Fibroblast of the aortic adventitia (primary cell): ENCODE data around the gene MTRF1. TPM values are rescaled to one million over a fixed set of nuclear protein-coding genes. Genes with fewer than 3 reads are reported as not detected.
A peak's percentile ranks its signal among the peaks of the same experiment; 100 is the strongest.

Experiments
- DNase-seq: peaks from one replicate; pipeline ENCODE4 v3.0.0-alpha.2; 2010; ENCODE audit warnings: low read depth
- H3K4me3 ChIP-seq: 2 replicates; pipeline ENCODE4 v1.5.1; 2011; ENCODE audit warnings: low read depth, mild to moderate bottlenecking, control low read depth, low read length, moderate library complexity
- CTCF ChIP-seq: IDR thresholded peaks from 2 replicates; pipeline ENCODE4 v1.5.1; 2011; ENCODE audit warnings: mild to moderate bottlenecking, low read length, control low read depth, inconsistent platforms; ENCODE audit not compliant: insufficient read depth
- total RNA-seq: library from RNA; depleted of rRNA; stranded (reverse); fragments of >200 nt; gene quantifications from 2 replicates; pipeline ENCODE4 v1.2.3, GENCODE V29; 2012; ENCODE audit warnings: low replicate concordance

The MTRF1 gene
- total RNA-seq, 1 donor: 11.8 TPM

DNA sequence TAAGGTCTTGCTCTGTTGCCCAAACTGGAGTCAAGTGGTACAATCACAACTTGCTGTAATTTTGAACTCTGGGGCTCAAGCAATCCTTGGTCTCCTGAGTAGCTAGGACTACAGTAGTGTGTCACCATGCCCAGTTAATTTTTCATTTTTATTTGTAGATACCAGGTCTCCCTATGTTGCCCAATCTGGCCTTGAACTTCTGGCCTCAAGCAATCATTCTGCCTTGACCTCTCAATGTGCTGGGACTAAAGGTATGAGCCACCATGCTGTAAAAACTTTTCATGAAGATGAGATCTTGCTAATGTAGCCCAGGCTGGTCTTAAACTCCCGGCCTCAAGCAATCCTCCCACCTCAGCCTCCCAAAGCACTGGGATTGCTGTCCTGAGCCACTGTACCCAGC is 32.6 kb upstream of the MTRF1 start:
- no peak overlapping the region for H3K4me3 ChIP-seq
- DNase-seq: no peak
- TF ChIP-seq CTCF: no peak

DNA sequence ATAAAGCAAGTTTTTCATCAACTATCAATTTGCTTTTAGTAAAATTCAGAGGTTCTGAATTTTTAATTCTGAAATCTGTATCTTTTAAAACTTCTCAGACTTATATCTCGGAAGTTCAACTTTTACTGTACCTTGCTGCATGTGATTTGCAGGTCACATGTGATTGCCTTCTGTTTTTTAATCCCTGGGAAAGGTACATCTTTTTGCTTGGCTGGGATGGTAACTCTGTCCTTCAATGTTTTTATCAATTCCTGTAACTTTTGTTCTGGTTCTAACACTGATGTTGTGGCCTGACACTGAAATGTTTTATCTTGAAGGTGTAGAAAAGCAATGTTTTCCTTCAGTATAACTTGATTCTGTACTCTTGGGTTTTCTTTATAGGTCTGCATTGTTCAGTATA is 31.5 kb upstream of the MTRF1 start:
- no peak for TF ChIP-seq CTCF
- no peak overlapping the region for H3K4me3 ChIP-seq
- no peak for DNase-seq

DNA sequence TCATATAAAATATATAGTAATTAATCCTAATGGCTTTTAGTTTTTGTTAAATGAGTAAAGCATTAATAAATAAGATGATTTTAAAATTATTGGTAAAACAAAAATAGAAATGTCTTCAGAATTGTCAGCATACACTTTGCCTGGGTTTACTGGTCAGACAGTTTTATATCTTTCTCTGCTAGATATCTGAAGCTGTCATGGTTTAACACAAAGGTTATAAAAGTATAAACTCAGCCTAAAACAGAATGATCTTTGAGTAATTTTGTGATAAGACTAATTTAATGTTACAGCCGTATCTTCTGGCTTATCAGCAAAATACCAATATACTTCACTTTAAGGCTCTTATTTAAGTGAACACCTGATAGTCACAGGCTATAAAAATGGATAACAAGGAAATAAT is 29.9 kb upstream of the MTRF1 start:
- DNase-seq: no peak
- no peak overlapping the region for H3K4me3 ChIP-seq
- no peak for TF ChIP-seq CTCF

DNA sequence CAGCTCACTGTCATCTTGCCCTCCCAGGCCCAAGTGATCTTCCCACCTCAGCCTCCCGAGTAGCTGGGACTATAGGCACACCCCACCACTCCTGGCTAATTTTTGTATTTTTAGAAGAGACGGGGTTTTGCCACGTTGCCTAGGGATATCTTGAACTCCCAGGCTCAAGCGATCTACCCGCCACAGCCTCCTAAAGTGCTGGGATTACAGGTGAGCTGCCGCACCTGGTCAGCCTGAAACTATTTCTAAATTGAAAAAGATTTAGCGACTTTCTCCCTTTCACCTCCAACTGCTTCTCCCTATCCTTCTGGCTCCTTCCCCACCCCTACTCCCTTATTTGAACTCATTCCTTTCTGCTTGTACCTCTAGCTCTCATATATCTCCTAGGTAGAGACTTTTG is 27.9 kb upstream of the MTRF1 start:
- TF ChIP-seq CTCF: no peak
- DNase-seq: no peak
- H3K4me3 ChIP-seq: no peak overlapping the region

- TF ChIP-seq CTCF: no peak
- no peak for DNase-seq
- no peak overlapping the region for H3K4me3 ChIP-seq
Measured at GRCh38 chr13:41289463-41289881, 26.1 kb upstream of the MTRF1 start.

GRCh38 chr13:41286370-41286769 is 23.0 kb upstream of the MTRF1 start:
- H3K4me3 ChIP-seq: no peak overlapping the region
- no peak for TF ChIP-seq CTCF
- DNase-seq: no peak

DNA sequence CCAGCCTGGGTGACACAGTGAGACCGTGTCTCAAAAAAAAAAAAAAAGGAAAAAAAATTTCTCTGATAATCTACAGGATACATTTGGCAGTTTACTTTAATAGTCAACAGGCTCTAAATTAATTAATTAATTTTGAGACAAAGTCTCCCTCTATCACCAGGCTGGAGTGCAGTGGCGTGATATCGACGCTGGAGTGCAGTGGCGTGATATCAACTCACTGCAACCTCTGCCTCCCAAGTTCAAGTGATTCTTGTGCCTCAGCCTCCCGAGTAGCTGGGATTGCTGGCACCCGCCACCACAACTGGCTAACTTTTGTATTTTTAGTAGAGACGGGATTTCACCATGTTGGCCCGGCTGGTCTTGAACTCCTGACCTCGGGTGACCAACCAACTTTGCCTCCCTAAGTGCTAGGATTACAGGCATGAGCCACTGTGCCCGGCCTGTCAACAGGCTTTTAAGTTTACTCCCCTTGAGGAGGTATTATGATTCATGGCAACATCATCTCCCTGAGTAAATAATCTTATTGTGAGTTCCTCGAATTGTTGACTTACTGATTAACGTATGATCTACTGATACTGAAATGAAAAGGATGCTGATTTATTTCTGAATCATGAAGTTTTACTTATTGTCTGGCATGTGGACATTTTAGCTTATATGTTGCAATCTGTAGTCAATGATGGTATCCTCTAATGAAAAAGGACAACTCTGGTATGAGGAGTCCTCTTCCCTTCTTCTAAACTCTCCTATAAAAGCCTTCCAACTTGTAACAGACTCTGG is 21.3 kb upstream of the MTRF1 start:
- TF ChIP-seq CTCF: no peak
- no peak overlapping the region for H3K4me3 ChIP-seq
- peak; percentile 89 for DNase-seq
